AG09319 (cell line): ENCODE results near the gene AHCYL2.
"Not testable (repeated sequence)": the region's sequence is repeated elsewhere in the genome, so short reads cannot be mapped to it uniquely, and the experiment has no call there.

ENCODE experiments used
- DNase-seq: peaks from one replicate; pipeline ENCODE4 v3.0.0-alpha.2; 2010; ENCODE audit warnings: low read depth; ENCODE audit errors: extremely low read depth
- CTCF ChIP-seq: IDR thresholded peaks from 2 replicates; pipeline ENCODE4 v1.5.1; 2011; ENCODE audit warnings: low read depth, mild to moderate bottlenecking, inconsistent platforms, low read length, moderate library complexity

The AHCYL2 gene

DNA sequence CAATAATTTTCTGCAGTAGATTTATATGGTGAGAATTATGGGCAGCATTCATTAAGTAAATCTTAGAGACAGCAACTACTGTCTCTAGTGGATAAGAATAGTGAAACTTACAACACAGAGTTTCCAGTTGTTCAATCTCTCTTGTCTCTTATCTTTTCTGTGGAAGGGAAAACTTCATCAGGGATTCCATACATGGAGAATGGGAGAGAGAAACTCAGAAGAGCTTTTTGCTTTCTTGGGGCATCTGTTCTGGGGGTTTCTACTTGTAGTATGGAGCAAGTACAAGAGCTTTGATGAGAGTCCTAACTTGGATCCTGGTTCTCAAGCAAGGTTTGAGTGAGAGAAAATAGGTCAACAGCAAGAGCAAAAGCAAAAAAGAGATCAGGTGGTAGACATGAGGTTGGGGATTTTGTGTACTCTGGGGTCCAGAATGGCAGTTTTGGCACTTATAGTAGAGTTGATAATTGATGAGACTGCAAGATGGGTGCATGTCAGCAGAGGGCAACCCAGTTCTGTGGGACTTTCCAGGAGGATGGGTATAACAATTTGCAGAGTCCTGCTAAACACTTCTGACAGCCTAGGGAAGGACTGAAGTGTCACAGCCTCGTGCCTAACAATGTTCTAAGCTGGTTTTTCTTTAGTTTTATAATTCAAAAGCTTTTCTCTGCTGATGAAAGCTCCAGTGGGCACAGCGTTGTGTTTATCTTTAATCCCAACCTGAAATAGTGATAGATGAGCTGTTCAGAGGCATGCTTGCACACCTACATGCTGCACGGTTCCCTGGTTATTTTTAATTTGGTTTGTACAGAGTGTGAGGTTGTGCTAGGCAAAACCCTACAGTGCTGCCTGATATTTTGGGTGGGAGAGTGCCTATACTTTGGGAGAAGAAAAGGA lies 177.4 kb downstream of the AHCYL2 start:
- no peak for DNase-seq
- TF ChIP-seq CTCF, result peak; percentile 6

GRCh38 chr7:129405527-129405926 lies 180.7 kb downstream of the AHCYL2 start:
- no peak for TF ChIP-seq CTCF
- no peak for DNase-seq

- DNase-seq, result not testable (repeated sequence)
Observed at GRCh38 chr7:129410238-129410637, 185.4 kb downstream of the AHCYL2 start.

- no peak for DNase-seq
- no peak for TF ChIP-seq CTCF
Observed at GRCh38 chr7:129412501-129412900, 187.7 kb downstream of the AHCYL2 start.

GRCh38 chr7:129417073-129417472 lies 192.2 kb downstream of the AHCYL2 start:
- no peak for TF ChIP-seq CTCF
- no peak for DNase-seq

GRCh38 chr7:129421717-129422250 lies 197.0 kb downstream of the AHCYL2 start:
- TF ChIP-seq CTCF, result no peak
- DNase-seq, result no peak

DNA sequence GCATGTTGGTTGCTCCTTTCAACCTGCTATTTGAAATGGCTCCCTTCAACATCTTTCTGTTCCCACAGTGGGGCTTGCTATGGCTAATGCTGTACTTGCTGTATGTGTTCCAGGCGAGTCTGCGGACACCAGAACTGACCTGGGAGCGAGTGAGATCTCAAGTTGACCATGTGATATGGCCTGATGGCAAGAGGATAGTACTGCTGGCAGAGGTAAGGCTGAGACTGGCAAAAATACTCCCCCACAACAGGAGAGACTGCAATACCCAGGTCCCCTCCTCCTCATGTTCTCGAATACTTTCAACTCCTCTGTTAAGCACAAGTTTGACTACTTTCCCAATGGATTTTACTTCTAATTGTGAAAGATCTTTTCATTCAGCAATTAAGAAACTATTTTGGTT lies 197.9 kb downstream of the AHCYL2 start:
- no peak for TF ChIP-seq CTCF
- no peak for DNase-seq
